HEK293 (cell line): ENCODE measurements around the gene PFKM.

Experiments
- ELK4 ChIP-seq: IDR thresholded peaks from 2 replicates; pipeline ENCODE4 v1.6.1; 2011; ENCODE audit warnings: mild to moderate bottlenecking, low read depth, low read length, borderline replicate concordance
- GFI1B ChIP-seq: fragments of 450-650 bp; formaldehyde crosslinking; IDR thresholded peaks from 2 replicates; pipeline ENCODE4 v1.5.1; 2016; ENCODE audit warnings: missing biosample characterization, missing genetic modification characterization
- PRDM4 ChIP-seq: fragments of 450-650 bp; formaldehyde crosslinking; IDR thresholded peaks from 2 replicates; pipeline ENCODE4 v1.5.1; 2017; ENCODE audit warnings: missing biosample characterization, missing genetic modification characterization
- ZNF133 ChIP-seq: fragments of 450-650 bp; formaldehyde crosslinking; IDR thresholded peaks from 2 replicates; pipeline ENCODE4 v1.5.1; 2016; ENCODE audit warnings: missing biosample characterization, missing genetic modification characterization
- ZNF248 ChIP-seq: fragments of 450-650 bp; formaldehyde crosslinking; IDR thresholded peaks from 2 replicates; pipeline ENCODE4 v1.5.1; 2017; ENCODE audit warnings: missing biosample characterization, missing genetic modification characterization
- ZNF488 ChIP-seq: fragments of 450-650 bp; formaldehyde crosslinking; IDR thresholded peaks from 2 replicates; pipeline ENCODE4 v1.5.1; 2016; ENCODE audit warnings: missing biosample characterization, missing genetic modification characterization
- ZNF704 ChIP-seq: fragments of 450-650 bp; formaldehyde crosslinking; IDR thresholded peaks from 2 replicates; pipeline ENCODE4 v1.5.1; 2016; ENCODE audit warnings: missing biosample characterization, missing genetic modification characterization
- ZSCAN18 ChIP-seq: fragments of 450-650 bp; formaldehyde crosslinking; IDR thresholded peaks from 2 replicates; pipeline ENCODE4 v1.5.1; 2016; ENCODE audit warnings: missing biosample characterization, missing genetic modification characterization

GRCh38 chr12:48157889-48158370, 38.8 kb downstream of the PFKM start:
- TF ChIP-seq ZSCAN18 (no peak), ELK4 (no peak), ZNF704 (tag by site-specific recombination) (no peak), ZNF488 (no peak), ZNF248 (tag by site-specific recombination) (no peak), PRDM4 (tag by site-specific recombination) (no peak), ZNF133 (tag by site-specific recombination) (no peak), GFI1B (tag by site-specific recombination) (no peak)
